Mucosa of stomach (tissue), 1 donor: ENCODE measurements around the gene PIH1D1.

Experiments used
- H3K27me3 ChIP-seq: one replicate; pipeline ENCODE4 v1.7.0; 2013; ENCODE audit warnings: mild to moderate bottlenecking, low read length; ENCODE audit not compliant: control insufficient read depth, insufficient read depth
- H3K36me3 ChIP-seq: one replicate; pipeline ENCODE4 v1.7.0; 2013; ENCODE audit warnings: low read length; ENCODE audit not compliant: control insufficient read depth, insufficient read depth
- H3K4me1 ChIP-seq: one replicate; pipeline ENCODE4 v1.7.0; 2013; ENCODE audit warnings: mild to moderate bottlenecking, low read length; ENCODE audit not compliant: control insufficient read depth, insufficient read depth
- H3K4me3 ChIP-seq: one replicate; pipeline ENCODE4 v1.7.0; 2013; ENCODE audit warnings: low read length
- H3K9ac ChIP-seq: one replicate; pipeline ENCODE4 v1.7.0; 2013; ENCODE audit warnings: mild to moderate bottlenecking, low read length, moderate library complexity
- H3K9me3 ChIP-seq: one replicate; pipeline ENCODE4 v1.7.0; 2013; ENCODE audit warnings: mild to moderate bottlenecking, low read length, moderate library complexity; ENCODE audit not compliant: control insufficient read depth
- donor health status: Pancreatic carcinoma.

PIH1D1 gene

DNA sequence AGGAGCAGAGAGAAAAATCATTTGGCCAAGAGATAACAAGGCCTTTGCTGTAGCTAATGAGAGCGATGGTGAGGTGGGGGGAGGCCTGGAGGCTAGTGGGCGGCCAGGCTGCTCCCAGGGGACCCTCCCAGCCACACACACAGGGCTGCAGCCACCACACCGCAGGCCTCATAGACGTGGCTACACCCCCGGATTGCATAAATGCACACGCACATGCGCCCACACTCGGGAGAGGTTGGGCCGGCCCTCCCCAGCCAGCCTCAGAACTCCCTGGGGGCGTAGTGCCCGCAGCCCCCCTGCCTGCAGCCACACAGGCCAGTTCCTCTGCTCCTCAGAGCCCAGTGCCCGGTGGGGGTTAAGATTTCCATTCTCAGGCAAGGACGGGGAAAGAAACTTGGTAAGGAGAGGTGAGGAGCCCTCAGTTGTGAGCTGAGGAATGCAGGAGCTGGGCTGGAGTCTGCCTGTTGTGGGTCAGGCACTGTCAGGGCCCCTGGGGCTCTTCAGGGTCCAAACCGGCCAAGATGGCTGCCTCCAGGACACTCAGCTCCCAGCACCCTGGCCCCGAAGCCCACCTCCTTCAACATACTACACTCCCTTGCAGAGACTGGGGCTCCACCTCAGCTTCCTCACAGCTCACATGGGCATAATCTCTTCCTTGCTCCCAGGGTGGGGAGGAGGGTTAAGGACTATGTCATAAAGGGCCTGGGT, 36.4 kb downstream of the PIH1D1 start:
- no peak overlapping the region for H3K9ac ChIP-seq

DNA sequence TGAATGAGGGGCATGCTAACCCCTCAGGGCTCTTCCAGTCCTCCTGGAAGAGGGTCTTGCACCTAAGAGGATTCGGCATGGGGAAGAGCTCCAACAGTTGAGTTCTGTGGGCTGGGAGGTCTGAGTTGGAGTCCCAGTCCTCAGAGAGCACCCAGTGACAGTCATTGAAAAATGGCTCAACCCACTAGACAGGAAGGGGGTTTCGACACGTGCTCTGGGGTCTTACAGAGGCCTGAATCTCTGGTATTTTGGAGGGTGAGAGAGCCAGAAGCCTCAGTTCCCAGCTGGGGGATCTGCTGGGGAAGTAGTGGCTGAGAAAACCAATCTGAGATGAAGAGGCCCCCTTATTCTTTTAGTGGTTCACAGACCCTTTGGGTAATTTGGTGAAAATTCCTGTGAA, 37.4 kb downstream of the PIH1D1 start:
- Histone ChIP-seq H3K4me3 (no peak overlapping the region), H3K9ac (no peak overlapping the region), H3K27me3 (peaks cover 21% of the 10 kb centered on the region), H3K4me1 (peaks cover 5% of the 10 kb centered on the region), H3K36me3 (no peaks in the 10 kb centered on the region), H3K9me3 (no peaks in the 10 kb centered on the region)

More for the DNA sequence above, 36.4 kb downstream of the PIH1D1 start:
- Histone ChIP-seq H3K4me1 (no peaks in the 10 kb centered on the region), H3K36me3 (no peaks in the 10 kb centered on the region), H3K9me3 (no peaks in the 10 kb centered on the region), H3K4me3 (no peak overlapping the region), H3K27me3 (peaks cover 31% of the 10 kb centered on the region)

DNA sequence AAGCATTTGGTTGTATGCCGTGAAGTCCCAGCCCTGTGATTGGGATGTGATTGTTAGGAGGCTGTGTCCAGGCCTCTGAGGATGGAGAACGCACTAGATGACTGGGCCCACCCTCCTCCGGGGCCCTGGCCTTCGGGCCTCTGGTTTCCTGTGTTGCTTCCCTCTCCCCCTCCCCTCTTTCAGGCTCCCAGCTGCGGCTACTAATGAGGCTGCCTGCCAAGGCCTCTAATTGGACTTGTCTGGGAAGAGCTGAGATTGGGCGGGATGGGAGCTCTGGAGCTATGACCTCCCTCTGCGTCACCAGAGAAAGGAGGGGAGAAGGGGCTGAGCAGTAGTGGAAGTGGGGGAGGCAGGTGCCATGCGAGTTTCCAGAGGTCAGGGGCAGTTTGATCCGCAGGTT, 38.3 kb downstream of the PIH1D1 start:
- no peak overlapping the region for H3K4me3 ChIP-seq
- H3K36me3 ChIP-seq, result no peaks in the 10 kb centered on the region
- H3K4me1 ChIP-seq, result peaks cover 5% of the 10 kb centered on the region
- H3K9ac ChIP-seq, result no peak overlapping the region
- no peaks in the 10 kb centered on the region for H3K9me3 ChIP-seq
- peaks cover 14% of the 10 kb centered on the region for H3K27me3 ChIP-seq

DNA sequence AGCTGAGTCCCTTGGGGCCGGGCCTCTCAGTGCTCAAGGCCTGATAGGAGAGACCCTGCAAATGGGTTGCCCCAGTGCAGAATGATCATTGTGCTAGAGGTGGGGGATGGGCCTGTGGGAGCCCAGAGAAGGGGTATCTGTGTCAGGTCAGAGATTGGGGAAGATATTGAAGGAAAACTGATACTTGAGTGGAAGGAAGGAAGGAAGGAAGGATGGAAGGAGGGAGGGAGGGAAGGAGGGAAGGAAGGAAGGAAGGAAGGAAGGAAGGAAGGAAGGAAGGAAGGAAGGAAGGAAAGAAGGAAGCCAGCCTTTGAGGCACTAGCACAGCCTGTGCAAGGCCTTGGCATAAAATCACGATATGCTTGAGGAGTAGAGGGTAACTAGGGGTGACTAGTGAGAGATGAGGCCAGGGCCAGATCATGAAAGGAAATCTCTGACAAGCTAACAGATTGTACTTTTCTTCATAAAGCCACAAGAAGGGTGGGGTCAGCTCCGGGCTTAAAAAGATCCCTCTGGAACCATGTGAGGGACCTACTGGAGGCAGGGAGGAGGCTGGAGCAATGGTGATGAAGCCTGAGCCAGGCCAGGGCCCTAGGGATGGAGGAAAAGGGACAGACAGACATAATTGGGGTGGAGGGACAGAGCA, 39.8 kb downstream of the PIH1D1 start:
- peaks cover 5% of the 10 kb centered on the region for H3K4me1 ChIP-seq
- peaks cover 4% of the 10 kb centered on the region for H3K27me3 ChIP-seq
- no peaks in the 10 kb centered on the region for H3K36me3 ChIP-seq
- H3K9ac ChIP-seq, result no peak overlapping the region
- H3K4me3 ChIP-seq, result no peak overlapping the region
- H3K9me3 ChIP-seq, result no peaks in the 10 kb centered on the region

DNA sequence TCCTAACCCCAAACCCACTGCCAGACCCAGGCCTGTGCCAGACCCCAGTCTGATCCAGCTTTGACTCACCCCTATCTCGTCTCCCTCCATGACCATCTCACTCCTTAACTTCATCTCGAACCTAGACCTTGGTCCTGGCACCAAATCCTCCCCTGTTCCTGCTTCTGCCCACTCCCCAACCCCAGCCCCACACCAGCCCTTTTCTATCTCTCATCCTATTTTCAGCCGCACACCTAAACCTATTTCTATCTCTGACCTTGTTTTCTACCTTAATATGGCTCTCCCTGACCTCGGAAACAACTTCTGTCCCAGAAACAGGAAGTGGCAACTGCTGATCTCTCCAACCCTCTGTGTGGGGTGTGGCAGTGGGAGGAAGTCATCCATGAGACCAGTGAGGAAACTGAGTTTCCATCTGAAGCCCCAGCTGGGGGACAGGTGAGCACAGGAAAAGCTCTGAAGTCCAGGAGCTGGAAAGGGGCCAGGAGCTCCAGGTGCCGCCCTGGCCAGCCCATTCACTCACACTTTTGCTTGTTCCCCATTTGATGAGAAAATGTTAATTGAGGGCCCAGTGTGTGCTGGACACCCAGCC, 42.1 kb downstream of the PIH1D1 start:
- Histone ChIP-seq H3K9me3 (no peaks in the 10 kb centered on the region), H3K27me3 (peaks cover 4% of the 10 kb centered on the region), H3K4me1 (peaks cover 5% of the 10 kb centered on the region), H3K36me3 (no peaks in the 10 kb centered on the region), H3K9ac (no peak overlapping the region), H3K4me3 (no peak overlapping the region)

DNA sequence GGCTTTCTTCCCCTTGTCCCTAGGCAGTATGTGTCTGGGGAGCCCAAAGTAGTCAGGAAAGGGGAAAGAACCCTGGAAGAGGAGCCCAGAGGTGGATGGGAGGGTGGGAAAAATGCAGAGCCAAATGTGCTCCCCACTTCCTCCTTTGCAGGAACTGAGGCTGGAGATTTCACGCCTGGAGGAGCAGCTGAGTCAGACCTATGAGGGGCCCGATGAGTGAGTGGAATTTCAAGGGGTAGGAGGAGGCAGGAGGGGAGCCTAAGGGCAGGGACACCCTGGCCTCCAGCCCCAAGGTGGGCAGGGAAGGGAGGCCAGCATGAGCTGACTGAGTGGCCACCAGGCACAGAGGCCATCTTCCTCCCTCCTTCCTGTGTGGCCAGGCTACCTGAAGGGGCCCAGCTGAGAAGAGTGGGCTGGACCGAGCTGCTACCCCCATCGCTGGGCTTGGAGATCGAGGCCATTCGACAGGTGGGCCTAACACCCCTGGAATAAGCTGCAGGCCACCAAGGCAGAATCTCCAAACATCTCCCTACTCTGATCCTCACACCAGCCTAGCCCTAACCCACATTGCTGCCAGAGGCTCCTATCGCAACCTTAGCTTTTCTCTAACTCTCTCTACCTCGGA, 42.7 kb downstream of the PIH1D1 start:
- H3K27me3 ChIP-seq, result peaks cover 4% of the 10 kb centered on the region
- H3K4me1 ChIP-seq, result peaks cover 5% of the 10 kb centered on the region
- no peaks in the 10 kb centered on the region for H3K9me3 ChIP-seq
- H3K36me3 ChIP-seq, result no peaks in the 10 kb centered on the region
- H3K4me3 ChIP-seq, result no peak overlapping the region
- H3K9ac ChIP-seq, result no peak overlapping the region

DNA sequence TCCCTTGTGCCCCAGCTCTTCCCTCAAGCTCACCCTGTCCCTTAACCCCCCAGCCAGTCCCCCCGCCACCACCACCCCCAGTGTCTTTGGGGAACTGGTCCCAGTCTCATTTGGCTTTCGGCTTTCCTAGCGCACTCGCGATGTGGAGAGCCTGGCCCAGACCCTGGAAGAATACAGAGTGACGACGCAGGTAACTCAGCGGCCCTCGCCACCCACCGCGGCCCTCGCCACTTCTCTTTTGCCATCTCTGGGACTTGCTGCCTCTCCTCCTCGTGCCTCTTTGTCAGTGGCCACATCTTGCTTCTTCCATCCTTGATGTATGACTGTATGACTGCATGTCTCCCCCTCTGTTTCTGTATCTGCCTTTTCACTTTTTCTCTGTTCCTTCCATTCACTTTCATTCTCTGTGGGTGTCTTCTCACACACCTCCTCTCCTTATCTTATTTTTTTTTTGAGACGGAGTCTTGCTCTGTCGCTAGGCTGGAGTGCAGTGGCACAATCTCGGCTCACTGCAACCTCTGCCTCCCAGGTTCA, 44.1 kb downstream of the PIH1D1 start:
- H3K9me3 ChIP-seq, result no peaks in the 10 kb centered on the region
- H3K36me3 ChIP-seq, result no peaks in the 10 kb centered on the region
- no peak overlapping the region for H3K9ac ChIP-seq
- H3K4me1 ChIP-seq, result peaks cover 5% of the 10 kb centered on the region
- no peak overlapping the region for H3K4me3 ChIP-seq
- no peaks in the 10 kb centered on the region for H3K27me3 ChIP-seq

DNA sequence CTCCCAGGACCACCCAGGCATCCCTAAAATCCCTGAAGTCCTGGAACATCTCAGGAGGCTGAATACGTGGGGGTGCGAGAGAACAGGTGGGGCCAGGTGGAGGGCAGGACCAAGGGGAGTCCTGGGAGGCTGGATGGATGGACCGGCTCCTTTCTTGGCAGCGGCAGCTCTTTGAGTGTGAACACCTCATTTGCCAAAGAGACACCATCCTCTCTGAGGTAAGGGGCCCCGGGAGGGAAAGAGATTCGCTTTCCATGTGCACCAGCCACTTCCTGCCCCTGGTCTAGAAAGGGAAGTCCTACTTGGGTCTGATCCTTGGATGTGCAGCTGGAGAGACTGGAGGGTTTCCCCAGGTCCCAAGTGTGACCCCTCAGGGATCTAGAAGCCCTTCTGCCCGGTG, 44.5 kb downstream of the PIH1D1 start:
- Histone ChIP-seq H3K9me3 (no peaks in the 10 kb centered on the region), H3K27me3 (no peaks in the 10 kb centered on the region), H3K9ac (no peak overlapping the region), H3K36me3 (no peaks in the 10 kb centered on the region), H3K4me1 (peaks cover 5% of the 10 kb centered on the region), H3K4me3 (no peak overlapping the region)

DNA sequence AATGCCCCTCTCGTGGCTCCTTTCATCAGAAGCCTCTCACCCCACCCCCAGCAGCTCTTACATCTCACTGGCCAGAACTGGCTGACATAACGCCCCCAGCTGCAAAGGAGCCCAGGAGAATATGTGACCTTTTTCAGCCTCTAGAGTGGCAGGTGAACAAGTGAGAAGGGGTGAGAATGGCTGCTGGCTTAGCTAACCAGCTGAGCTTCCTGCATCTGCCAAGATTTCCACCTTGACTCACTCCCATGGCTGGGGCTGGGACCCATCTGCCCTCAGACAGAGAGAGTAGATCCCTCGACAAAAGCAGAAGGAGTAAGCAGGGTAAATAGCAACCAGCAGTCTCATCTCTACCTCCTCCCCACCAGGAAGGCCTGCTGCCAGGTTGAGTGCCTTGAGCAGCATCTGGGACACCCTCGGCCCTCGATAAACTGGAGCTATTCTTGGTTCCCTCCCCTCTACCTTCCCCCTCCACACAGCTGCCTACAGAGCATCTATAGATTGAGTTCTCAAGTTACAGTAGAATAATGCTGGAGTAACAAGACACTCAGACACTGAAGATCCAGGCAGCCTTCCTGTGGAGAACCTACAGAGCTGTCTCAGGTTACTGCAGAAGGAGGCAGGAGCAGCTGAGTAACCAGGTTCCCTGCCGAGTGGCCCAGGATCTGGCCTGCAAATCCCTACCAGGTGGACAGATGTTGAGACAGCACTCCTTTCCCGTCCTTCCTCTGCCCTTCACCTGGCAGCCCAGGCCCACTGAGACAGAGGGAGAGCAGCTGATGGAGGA, 48.0 kb downstream of the PIH1D1 start:
- Histone ChIP-seq H3K27me3 (no peaks in the 10 kb centered on the region), H3K4me1 (no peaks in the 10 kb centered on the region), H3K9me3 (no peaks in the 10 kb centered on the region), H3K4me3 (no peak overlapping the region), H3K36me3 (no peaks in the 10 kb centered on the region), H3K9ac (no peak overlapping the region)

DNA sequence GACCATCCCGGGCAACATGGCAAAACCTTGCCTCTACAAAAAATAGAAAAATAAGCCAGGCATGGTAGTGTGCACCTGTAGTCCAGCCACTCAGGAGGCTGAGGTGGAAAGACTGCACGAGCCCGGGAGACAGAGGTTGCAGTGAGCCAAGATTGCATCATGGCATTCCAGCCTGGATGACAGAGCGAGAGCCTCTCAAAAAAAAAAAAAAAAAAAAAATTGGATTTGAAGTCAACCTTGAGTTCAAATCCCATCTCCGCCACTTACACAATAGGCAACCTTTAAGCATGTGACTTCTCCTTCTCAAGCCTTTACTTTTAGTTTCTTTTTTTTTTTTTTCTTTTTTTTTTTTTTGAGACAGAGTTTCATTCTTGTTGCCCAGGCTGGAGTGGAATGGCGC, 51.6 kb downstream of the PIH1D1 start:
- no peak overlapping the region for H3K9ac ChIP-seq
- peaks cover 4% of the 10 kb centered on the region for H3K27me3 ChIP-seq
- no peaks in the 10 kb centered on the region for H3K4me1 ChIP-seq
- no peaks in the 10 kb centered on the region for H3K9me3 ChIP-seq
- no peak overlapping the region for H3K4me3 ChIP-seq
- H3K36me3 ChIP-seq, result no peaks in the 10 kb centered on the region

DNA sequence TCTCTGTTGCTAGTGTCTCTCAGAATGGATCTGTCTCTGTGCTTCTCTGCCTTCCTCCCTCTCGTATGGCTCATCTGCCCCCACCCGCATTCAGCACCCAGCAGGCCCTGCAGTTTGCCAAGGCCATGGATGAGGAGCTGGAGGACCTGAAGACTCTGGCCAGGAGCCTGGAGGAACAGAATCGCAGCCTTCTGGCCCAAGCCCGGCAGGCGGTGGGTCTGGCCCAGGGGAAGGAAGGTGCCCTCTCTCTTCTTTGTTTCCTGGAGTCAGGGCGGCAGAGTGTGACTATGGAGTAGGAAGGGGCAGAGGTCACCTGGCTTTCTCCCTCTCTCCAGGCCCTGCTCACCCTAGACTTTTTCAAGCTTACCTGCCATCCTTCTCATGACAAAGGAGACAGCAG, 52.7 kb downstream of the PIH1D1 start:
- Histone ChIP-seq H3K9ac (no peak overlapping the region), H3K27me3 (peaks cover 4% of the 10 kb centered on the region), H3K4me1 (no peaks in the 10 kb centered on the region), H3K4me3 (no peak overlapping the region), H3K36me3 (no peaks in the 10 kb centered on the region), H3K9me3 (no peaks in the 10 kb centered on the region)
